ENCODE measurements around the gene CUX1. TPM values are rescaled to one million over a fixed set of nuclear protein-coding genes. Genes with fewer than 3 reads are reported as not detected.

Gene CUX1
- total RNA-seq, 1 donor from 2014 or later: 66.4 TPM

DNA sequence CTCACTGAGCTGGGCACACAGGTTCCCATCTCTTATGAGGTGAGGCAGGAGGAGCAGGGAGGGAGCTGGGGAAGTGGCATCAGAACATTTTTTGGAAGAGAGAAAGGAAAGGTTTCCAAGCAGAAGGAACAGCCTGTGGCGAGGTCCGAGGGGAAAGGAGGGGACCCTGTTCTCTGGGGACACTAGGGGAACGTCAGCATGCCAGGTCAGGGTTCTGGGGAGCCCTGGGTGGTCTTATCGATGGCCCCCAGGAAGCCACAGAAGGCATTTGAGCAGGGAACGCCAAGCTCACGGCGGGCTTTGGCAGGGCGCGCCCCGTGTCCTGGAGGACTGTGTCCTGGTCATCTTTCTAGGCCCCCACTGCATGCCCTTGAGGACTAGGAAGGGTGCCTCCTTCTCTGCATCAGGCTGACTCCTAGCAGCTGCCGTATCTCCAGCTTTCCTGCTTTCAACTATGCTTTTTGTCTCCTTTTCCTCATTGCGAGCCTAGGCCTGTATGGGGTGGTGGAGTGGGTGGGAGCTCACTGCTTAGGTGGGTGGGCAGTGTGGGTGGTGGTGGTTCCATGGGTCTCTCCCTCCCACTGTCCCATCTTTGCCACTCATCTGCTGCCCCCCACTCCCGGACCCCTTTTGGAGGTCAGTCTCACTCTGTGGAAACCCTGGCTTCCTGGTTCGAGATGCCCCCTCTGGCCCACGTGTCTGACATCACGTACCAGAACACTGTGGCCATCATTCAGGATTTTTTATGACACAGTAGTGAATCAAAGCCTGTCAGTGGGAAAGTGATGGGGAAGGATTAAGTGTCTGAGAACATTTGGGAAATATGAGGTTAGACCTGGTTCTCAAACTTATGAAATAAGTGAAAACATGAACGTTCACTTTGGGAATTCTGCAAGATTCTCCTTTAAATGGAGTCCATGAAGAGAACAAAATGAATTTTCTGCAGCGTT lies 89.1 kb downstream of the CUX1 start:
- H3K27me3 ChIP-seq: no peaks in the 10 kb centered on the region
- H3K79me2 ChIP-seq (ENCODE audit: low read depth): peaks cover 100% of the 10 kb centered on the region
- peaks cover 5% of the 10 kb centered on the region for H3K36me3 Mint-ChIP-seq

DNA sequence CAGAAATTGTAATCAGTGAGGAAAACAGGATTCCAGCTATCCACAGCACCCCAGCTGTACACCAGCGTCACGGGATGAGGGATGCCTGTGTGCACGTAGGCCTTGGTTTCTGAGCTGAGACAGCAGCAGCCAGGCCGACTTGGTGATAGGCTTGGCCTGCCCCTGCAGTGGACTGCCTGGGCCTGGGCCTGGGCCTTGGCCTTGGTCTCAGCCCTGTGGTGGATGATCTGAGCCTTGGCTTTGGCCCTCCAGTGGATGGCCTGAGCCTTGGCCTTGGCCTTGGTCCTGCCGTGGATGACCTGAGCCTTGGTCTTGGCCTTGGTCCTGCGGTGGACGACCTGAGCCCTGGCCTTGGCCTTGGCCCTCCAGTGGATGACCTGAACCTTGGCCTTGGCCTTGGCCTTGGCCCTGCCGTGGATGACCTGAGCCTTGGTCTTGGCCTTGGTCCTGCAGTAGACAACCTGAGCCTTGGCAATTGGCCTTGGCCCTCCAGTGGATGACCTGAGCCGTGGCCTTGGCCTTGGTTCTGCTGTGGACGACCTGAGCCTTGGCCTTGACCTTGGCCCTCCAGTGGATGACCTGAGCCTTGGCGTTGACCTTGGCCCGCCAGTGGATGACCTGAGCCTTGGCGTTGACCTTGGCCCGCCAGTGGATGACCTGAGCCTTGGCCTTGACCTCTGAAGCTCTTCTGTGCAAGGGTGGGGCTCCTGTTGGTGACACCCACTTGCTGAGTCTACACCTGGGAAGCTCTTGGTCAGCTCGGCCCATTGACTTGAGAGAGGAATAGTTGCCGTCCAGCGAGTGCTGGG lies 93.8 kb downstream of the CUX1 start:
- Mint-ChIP-seq H3K36me3 (no peaks in the 10 kb centered on the region), H3K4me3 (no peak overlapping the region), H3K4me1 (peaks cover 15% of the 10 kb centered on the region), H3K27ac (no peak overlapping the region), H3K27me3 (ENCODE audit: insufficient read depth, low read depth) (peaks cover 8% of the 10 kb centered on the region), H3K9me3 (no peaks in the 10 kb centered on the region)
- Histone ChIP-seq H2AFZ (replicated peaks) (no peak overlapping the region), H3K4me1 (no peaks in the 10 kb centered on the region), H3K79me2 (ENCODE audit: low read depth) (peaks cover 96% of the 10 kb centered on the region), H3K9me3 (ENCODE audit: low read depth) (no peaks in the 10 kb centered on the region), H3K4me2 (no peak overlapping the region), H3K9ac (no peak overlapping the region), H3F3A (ENCODE audit: low read depth) (peaks cover 13% of the 10 kb centered on the region), H3K27ac (no peak overlapping the region), H3K27me3 (no peaks in the 10 kb centered on the region), H3K36me3 (no peaks in the 10 kb centered on the region), H4K20me1 (ENCODE audit: low read depth) (peaks cover 96% of the 10 kb centered on the region), H3K4me3 (no peak overlapping the region)
- DNase-seq (ENCODE audit: low spot score): peak; percentile 48
- no peak for TF ChIP-seq EZH2phosphoT487 (IDR thresholded peaks at IDR 0.05)
- no peak for TF ChIP-seq CTCF (IDR thresholded peaks at IDR 0.05)
- TF ChIP-seq EZH2 (IDR thresholded peaks at IDR 0.05): no peak

More for the DNA sequence above, 89.1 kb downstream of the CUX1 start:
- no peak overlapping the region for H3K4me3 Mint-ChIP-seq
- Histone ChIP-seq H2AFZ (replicated peaks) (no peak overlapping the region), H3K36me3 (no peaks in the 10 kb centered on the region), H3F3A (ENCODE audit: low read depth) (peaks cover 13% of the 10 kb centered on the region), H3K9me3 (ENCODE audit: low read depth) (no peaks in the 10 kb centered on the region), H3K9ac (no peak overlapping the region), H4K20me1 (ENCODE audit: low read depth) (peaks cover 97% of the 10 kb centered on the region), H3K4me3 (no peak overlapping the region), H3K4me1 (no peaks in the 10 kb centered on the region), H3K27ac (no peak overlapping the region), H3K4me2 (no peak overlapping the region)
- peaks cover 3% of the 10 kb centered on the region for H3K4me1 Mint-ChIP-seq
- TF ChIP-seq CTCF (IDR thresholded peaks at IDR 0.05) (no peak), EZH2phosphoT487 (IDR thresholded peaks at IDR 0.05) (no peak), EZH2 (IDR thresholded peaks at IDR 0.05) (no peak)
- H3K27ac Mint-ChIP-seq: no peak overlapping the region
- H3K27me3 Mint-ChIP-seq (ENCODE audit: insufficient read depth, low read depth): peaks cover 6% of the 10 kb centered on the region
- no peak for DNase-seq (ENCODE audit: low spot score)
- H3K9me3 Mint-ChIP-seq: no peaks in the 10 kb centered on the region

GRCh38 chr7:101911800-101912715 lies 94.6 kb downstream of the CUX1 start:
- no peaks in the 10 kb centered on the region for H3K36me3 ChIP-seq
- H3K79me2 ChIP-seq (ENCODE audit: low read depth): peaks cover 91% of the 10 kb centered on the region
- no peak overlapping the region for H3K27ac ChIP-seq
- no peak for DNase-seq (ENCODE audit: low spot score)
- no peak overlapping the region for H3K4me3 Mint-ChIP-seq
- TF ChIP-seq EZH2 (IDR thresholded peaks at IDR 0.05) (no peak), CTCF (IDR thresholded peaks at IDR 0.05) (no peak), EZH2phosphoT487 (IDR thresholded peaks at IDR 0.05) (no peak)
- no peaks in the 10 kb centered on the region for H3K27me3 ChIP-seq
- no peak overlapping the region for H3K4me2 ChIP-seq
- H3K36me3 Mint-ChIP-seq: no peaks in the 10 kb centered on the region
- H3K9me3 ChIP-seq (ENCODE audit: low read depth): no peaks in the 10 kb centered on the region
- peaks cover 91% of the 10 kb centered on the region for H4K20me1 ChIP-seq (ENCODE audit: low read depth)
- peaks cover 13% of the 10 kb centered on the region for H3F3A ChIP-seq (ENCODE audit: low read depth)
- H2AFZ ChIP-seq (replicated peaks): no peak overlapping the region
- no peak overlapping the region for H3K27ac Mint-ChIP-seq
- H3K4me1 Mint-ChIP-seq: peaks cover 15% of the 10 kb centered on the region
- H3K9ac ChIP-seq: no peak overlapping the region
- no peak overlapping the region for H3K4me3 ChIP-seq
- no peaks in the 10 kb centered on the region for H3K9me3 Mint-ChIP-seq
- no peaks in the 10 kb centered on the region for H3K4me1 ChIP-seq
- H3K27me3 Mint-ChIP-seq (ENCODE audit: insufficient read depth, low read depth): peaks cover 8% of the 10 kb centered on the region

Data from neural progenitor cell (in vitro differentiated cells).